IMR-90 (cell line): Measurements from ENCODE around the gene STX8.

Experiments used
- CEBPB ChIP-seq: IDR thresholded peaks from 2 replicates; pipeline ENCODE4 v1.6.1; 2012; ENCODE audit warnings: low read depth, low read length, improper control_type of control experiment
- RAD21 ChIP-seq: IDR thresholded peaks from 2 replicates; pipeline ENCODE4 v1.6.1; 2012; ENCODE audit warnings: low read length, improper control_type of control experiment
- TF ChIP-seq, protein P1 (sequence below): conservative IDR thresholded peaks from 2 replicates; pipeline ENCODE4 v1.5.1; 2012; ENCODE audit warnings: mild to moderate bottlenecking, low read depth, low read length, improper control_type of control experiment

DNA sequence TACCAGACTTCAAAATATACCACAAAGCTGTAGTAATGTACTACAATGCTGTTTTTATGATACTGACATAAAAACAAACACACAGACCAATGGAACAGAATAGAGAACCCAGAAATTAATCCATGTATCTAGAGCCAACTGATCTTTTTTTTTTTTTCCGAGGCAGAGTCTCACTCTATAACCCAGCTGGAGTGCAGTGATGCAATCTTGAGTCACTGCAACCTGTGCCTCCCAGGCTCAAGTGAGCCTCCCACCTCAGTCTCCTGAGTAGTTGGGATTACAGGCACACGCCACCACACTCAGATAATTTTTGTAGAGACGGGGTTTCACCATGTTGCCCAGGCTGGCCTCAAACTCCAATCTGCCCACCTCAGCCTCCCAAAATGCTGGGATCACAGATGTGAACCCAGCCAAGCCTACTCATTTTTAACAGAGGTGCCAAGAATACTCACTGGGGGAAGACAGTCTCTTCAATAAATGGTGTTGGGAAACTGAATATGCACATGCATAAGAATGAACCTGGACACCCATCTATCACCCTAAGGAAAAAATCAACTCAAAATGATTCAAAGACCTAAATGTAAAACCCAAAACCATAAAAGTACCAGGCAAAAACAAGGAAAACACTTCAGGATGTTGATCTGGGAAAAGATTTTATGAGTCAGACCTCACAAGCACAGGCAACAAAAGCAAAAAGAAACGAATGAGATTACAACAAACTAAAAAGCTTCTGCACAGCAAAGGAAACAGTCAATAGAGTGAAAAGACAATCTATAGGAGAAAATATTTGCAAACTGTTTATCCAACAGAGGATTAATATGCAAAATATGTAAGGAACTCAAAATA, 63.1 kb downstream of the STX8 start:
- TF ChIP-seq, protein P1, sequence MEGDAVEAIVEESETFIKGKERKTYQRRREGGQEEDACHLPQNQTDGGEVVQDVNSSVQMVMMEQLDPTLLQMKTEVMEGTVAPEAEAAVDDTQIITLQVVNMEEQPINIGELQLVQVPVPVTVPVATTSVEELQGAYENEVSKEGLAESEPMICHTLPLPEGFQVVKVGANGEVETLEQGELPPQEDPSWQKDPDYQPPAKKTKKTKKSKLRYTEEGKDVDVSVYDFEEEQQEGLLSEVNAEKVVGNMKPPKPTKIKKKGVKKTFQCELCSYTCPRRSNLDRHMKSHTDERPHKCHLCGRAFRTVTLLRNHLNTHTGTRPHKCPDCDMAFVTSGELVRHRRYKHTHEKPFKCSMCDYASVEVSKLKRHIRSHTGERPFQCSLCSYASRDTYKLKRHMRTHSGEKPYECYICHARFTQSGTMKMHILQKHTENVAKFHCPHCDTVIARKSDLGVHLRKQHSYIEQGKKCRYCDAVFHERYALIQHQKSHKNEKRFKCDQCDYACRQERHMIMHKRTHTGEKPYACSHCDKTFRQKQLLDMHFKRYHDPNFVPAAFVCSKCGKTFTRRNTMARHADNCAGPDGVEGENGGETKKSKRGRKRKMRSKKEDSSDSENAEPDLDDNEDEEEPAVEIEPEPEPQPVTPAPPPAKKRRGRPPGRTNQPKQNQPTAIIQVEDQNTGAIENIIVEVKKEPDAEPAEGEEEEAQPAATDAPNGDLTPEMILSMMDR = no peak
- TF ChIP-seq CEBPB (peak; percentile 87), RAD21 (no peak)
